NT2/D1 (cell line): ENCODE measurements around the gene PYROXD2.
A peak's percentile ranks its signal among the peaks of the same experiment; 100 is the strongest.

Source experiments
- DNase-seq: peaks from one replicate; pipeline ENCODE4 v3.0.0-alpha.2; 2011; ENCODE audit warnings: low read depth, low spot score
- H3K27me3 ChIP-seq: 2 replicates; pipeline ENCODE4 v1.6.0; 2011; ENCODE audit warnings: mild to moderate bottlenecking; ENCODE audit not compliant: insufficient read length, insufficient read depth
- H3K36me3 ChIP-seq: 2 replicates; pipeline ENCODE4 v1.6.1; 2011; ENCODE audit warnings: mild to moderate bottlenecking, low read length, mixed read lengths; ENCODE audit not compliant: insufficient read depth, insufficient read length
- H3K4me1 ChIP-seq: 2 replicates; pipeline ENCODE4 v1.5.1; 2011; ENCODE audit not compliant: insufficient read depth, insufficient read length
- H3K4me3 ChIP-seq: 2 replicates; pipeline ENCODE4 v1.5.1; 2011; ENCODE audit warnings: low read depth; ENCODE audit not compliant: insufficient read length
- H3K9ac ChIP-seq: 2 replicates; pipeline ENCODE4 v1.6.0; 2011; ENCODE audit warnings: low read depth; ENCODE audit not compliant: insufficient read length
- H3K9me3 ChIP-seq: 2 replicates; pipeline ENCODE4 v1.5.1; 2011; ENCODE audit warnings: mild to moderate bottlenecking, low read length; ENCODE audit not compliant: insufficient read depth
- SUZ12 ChIP-seq: IDR thresholded peaks from 2 replicates; pipeline ENCODE4 v1.6.1; 2011; ENCODE audit not compliant: insufficient read length, insufficient read depth; ENCODE audit errors: extremely low read depth
- YY1 ChIP-seq: IDR thresholded peaks from 2 replicates; pipeline ENCODE4 v1.6.1; 2011; ENCODE audit not compliant: insufficient read length, insufficient read depth
- ZNF274 ChIP-seq: IDR thresholded peaks from 2 replicates; pipeline ENCODE4 v1.6.1; 2011; ENCODE audit warnings: mild to moderate bottlenecking, low read depth, low read length

Gene PYROXD2

GRCh38 chr10:98457721-98458120 lies 42.7 kb upstream of the PYROXD2 start:
- TF ChIP-seq SUZ12 (no peak), YY1 (no peak)
- H3K9me3 ChIP-seq = no peaks in the 10 kb centered on the region
- no peaks in the 10 kb centered on the region for H3K27me3 ChIP-seq
- no peak for DNase-seq
- H3K4me1 ChIP-seq = peaks cover 4% of the 10 kb centered on the region
- no peaks in the 10 kb centered on the region for H3K36me3 ChIP-seq
- H3K9ac ChIP-seq = no peak overlapping the region
- no peak overlapping the region for H3K4me3 ChIP-seq

GRCh38 chr10:98456686-98457482 lies 41.9 kb upstream of the PYROXD2 start:
- DNase-seq = no peak
- Histone ChIP-seq H3K4me3 (no peak overlapping the region), H3K36me3 (no peaks in the 10 kb centered on the region), H3K4me1 (peaks cover 4% of the 10 kb centered on the region), H3K9ac (no peak overlapping the region), H3K9me3 (no peaks in the 10 kb centered on the region), H3K27me3 (no peaks in the 10 kb centered on the region)
- TF ChIP-seq SUZ12 (no peak), YY1 (no peak), ZNF274 (no peak)

DNA sequence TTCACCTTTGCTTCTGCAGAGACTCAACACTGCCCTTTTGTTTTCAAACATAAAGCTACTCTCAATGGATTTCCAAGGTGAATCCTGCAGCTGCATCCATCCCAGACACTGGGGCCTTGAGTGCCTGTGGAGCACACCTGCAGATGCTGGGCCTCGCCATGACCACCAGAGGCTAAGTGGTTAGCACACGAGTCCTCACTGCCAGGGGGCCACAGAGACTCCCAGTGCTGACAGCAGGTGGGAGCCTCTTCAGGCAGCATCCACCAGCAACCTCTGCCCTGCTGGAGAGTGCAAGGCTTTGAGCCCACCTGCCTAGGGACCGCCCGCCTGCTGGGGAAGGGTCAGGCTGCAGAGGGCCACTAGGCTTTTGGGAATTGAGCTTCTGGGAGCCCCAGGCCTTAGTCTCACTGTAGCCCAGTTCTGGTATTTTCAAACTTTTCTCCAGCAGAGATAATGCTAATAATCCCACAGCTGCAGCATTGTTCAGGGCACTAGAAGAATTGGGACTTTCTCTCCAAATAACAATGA lies 41.1 kb upstream of the PYROXD2 start:
- Histone ChIP-seq H3K36me3 (no peaks in the 10 kb centered on the region), H3K4me3 (no peak overlapping the region), H3K27me3 (no peaks in the 10 kb centered on the region), H3K9me3 (no peaks in the 10 kb centered on the region), H3K4me1 (peaks cover 4% of the 10 kb centered on the region), H3K9ac (no peak overlapping the region)
- TF ChIP-seq ZNF274 (no peak), YY1 (no peak), SUZ12 (no peak)
- no peak for DNase-seq

- H3K9ac ChIP-seq = no peak overlapping the region
- DNase-seq = no peak
- no peaks in the 10 kb centered on the region for H3K9me3 ChIP-seq
- TF ChIP-seq YY1 (no peak), ZNF274 (no peak), SUZ12 (no peak)
- no peak overlapping the region for H3K4me3 ChIP-seq
- no peaks in the 10 kb centered on the region for H3K27me3 ChIP-seq
- H3K36me3 ChIP-seq = no peaks in the 10 kb centered on the region
- H3K4me1 ChIP-seq = peaks cover 4% of the 10 kb centered on the region
These were observed 38.7 kb upstream of the PYROXD2 start for GRCh38 chr10:98453729-98454128.

DNA sequence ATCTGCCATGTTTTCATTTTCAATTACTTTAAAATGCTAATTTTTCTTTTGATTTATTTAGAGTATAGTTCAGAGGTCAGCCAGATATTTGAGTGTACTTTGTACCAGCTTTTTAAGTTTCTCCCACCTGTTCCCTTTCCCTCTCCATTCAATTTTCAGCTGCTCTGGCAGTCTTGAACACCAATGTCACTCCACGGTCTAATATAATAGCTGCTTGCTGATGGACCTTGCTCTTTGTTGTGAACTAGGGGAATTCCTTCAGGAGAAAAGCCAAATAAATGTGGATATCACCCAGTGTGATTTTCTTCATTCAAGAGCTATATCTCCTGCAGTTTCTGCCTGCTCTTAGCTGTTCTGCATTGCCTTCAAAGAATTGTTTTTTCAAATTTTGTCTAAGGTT lies 35.6 kb upstream of the PYROXD2 start:
- Histone ChIP-seq H3K9me3 (no peaks in the 10 kb centered on the region), H3K27me3 (no peaks in the 10 kb centered on the region), H3K4me1 (no peaks in the 10 kb centered on the region), H3K36me3 (peaks cover 2% of the 10 kb centered on the region), H3K9ac (no peak overlapping the region), H3K4me3 (no peak overlapping the region)
- TF ChIP-seq SUZ12 (no peak), ZNF274 (no peak), YY1 (no peak)
- no peak for DNase-seq

DNA sequence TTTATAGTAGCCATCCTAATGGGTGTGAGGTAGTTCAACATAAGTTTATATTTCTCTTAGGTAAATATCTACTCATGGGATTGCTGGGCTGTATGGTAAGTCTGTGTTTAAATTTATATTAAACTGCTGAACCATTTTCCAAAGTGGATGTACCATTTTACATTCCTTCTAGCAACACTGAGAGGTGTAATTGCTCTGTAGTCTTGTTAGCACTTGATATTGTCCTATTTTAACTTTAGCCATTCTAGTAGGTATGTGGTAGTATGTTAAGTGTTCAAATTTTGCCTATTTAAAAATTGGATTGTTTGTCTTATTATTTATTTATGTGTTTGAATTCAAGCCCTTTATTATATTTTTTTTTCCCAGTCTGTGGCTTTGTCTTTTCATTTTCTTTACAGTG lies 34.3 kb upstream of the PYROXD2 start:
- Histone ChIP-seq H3K9me3 (no peaks in the 10 kb centered on the region), H3K9ac (no peak overlapping the region), H3K4me1 (no peaks in the 10 kb centered on the region), H3K36me3 (peaks cover 15% of the 10 kb centered on the region), H3K27me3 (no peaks in the 10 kb centered on the region), H3K4me3 (no peak overlapping the region)
- TF ChIP-seq SUZ12 (no peak), YY1 (no peak), ZNF274 (no peak)
- DNase-seq = no peak

GRCh38 chr10:98446661-98447221 lies 31.8 kb upstream of the PYROXD2 start, which contains the start of gene HPS1:
HPS1 (minus strand) TSS chr10:98446935; CDS start chr10:98443240, 3,695 bp downstream.
- Histone ChIP-seq H3K4me1 (no peaks in the 10 kb centered on the region), H3K27me3 (no peaks in the 10 kb centered on the region), H3K9ac (peak within 1 kb of the TSS; percentile 86), H3K36me3 (peaks cover 40% of the 10 kb centered on the region), H3K4me3 (peak within 1 kb of the TSS; percentile 69), H3K9me3 (no peaks in the 10 kb centered on the region)
- TF ChIP-seq SUZ12 (no peak), YY1 (no peak), ZNF274 (no peak)
- DNase-seq = no peak
